HG03159 (cell line): Measurements from ENCODE around the gene SEC14L3.

ENCODE experiments used
- ATAC-seq: cut with Tn5 transposase; IDR thresholded peaks from one replicate; pipeline ENCODE4 v1.9.1; 2021; ENCODE audit warnings: mild to moderate bottlenecking, moderate library complexity; ENCODE audit not compliant: unreplicated experiment

The SEC14L3 gene

DNA sequence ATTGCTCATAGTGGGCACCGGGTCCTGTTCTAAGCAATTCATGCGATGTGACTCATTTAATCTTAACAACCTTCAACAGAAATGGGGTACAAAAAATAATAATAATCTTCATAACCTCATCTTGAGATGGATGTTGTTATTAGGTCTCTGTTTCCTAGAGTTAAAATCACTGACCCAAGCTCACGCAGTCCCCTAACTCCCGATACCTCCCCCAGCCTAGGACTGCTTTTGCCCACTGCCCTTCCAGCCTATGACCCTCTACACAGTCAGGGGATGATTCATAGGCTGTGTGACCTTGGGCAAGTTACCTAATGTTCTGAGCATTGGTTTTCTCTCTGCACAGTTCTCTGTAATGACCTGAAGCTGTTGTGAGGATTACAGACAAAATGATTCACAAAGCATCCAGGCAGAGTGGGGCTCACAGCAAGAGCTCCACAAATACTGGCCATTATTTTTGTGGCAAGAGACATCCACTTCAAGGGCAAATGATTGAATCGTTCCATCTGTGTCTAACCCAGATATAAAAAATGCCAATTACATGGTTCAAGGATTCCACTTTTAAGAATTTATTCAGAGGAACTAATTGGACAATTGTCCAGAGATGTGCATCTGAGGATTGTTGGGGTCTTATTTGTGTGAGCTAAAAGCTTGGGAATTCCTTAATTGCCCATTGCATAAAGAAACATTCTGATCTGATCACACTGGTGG, 26.2 kb downstream of the SEC14L3 start:
- ATAC-seq: no peak

DNA sequence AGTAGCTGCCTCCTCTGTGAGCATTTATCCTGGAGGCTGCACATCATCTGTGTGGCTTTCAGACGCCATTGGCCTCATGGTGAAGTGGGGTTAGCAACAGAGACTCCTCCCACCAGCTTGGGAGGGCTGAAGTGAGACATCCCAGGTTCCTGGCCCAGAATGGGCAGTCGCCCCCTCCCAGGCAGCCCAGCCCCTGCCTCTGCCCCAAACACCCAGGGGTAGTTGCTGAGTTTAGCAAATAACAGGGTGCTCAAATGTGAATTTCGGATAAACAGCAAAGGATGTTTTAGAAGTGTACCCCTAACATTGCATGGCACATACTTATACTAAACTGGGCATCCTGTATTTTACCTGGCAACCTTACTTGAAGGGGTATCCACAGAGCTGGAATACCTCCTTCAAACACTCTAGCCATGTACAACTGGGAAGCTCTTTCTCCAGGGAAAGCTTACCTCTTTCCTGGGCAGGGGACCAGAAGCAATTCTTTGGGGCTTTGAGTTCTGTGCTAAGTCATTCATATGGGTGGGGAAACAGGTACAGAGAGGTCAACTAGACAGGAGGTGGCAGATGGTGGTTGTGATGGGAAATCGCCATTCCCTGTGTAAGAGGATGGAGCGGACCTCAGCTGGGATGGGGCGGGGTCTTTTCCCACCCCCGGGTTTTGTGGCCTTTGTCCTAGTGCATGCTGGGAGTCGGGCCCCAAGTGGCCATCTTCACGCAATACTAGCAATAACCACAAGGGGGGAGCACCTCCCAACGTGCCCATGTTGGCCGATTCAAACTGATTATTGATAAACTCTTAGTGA, 27.0 kb downstream of the SEC14L3 start:
- peak; percentile 54 for ATAC-seq

DNA sequence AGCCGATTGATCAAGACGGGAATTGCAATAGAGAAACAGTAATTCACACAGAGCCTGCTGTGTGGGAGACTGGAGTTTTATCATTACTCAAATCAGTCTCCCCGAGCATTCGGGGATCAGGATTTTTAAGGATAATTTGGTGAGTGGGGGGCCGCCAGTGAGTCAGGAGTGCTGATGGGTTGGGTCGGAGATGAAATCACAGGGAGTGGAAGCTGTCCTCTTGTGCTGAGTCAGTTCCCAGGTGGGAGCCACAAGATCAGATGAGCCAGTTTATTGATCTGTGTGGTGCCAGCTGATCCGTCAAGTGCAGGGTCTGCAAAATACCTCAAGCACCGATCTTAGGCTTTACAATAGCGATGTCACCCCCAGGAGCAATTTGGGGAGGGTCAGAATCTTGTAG, 30.7 kb downstream of the SEC14L3 start:
- ATAC-seq: no peak

DNA sequence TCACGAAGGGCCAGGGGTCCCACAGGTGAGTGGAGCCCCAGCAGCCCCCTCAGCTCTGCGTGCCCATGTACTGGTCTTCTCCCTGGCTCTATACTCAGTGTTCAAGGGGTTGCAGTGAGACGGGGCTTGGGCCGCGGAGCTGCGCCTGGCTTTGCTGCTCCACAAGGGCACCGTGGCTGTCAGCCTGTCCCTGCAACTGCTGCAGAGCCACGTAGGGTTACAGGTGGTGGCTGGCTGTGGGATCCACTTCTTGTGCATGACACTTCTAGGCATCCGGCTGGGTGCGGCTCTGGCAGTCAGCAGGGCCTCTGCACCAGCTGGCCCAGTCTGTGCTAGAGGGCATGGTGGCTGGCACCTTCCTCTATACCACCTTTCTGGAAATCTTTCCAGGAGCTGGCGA, 32.0 kb downstream of the SEC14L3 start:
- ATAC-seq: no peak

DNA sequence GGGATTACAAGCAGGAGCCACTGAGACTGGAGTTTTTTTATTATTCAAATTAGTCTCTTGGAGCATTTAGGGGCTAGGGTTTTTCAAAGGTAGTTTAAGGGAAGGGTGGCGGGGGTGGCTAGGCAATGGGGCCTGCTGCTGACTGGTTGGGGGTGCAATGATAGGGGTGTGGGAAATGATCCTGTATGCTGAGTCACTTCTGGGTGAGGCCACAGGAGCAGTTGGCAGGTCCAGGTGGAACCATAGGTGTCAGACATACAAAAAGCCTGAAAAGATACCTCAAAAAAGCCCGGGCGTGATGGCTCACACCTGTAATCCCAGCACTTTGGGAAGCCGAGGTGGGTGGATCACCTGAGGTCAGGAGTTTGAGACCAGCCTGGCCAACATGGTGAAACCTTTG, 32.6 kb downstream of the SEC14L3 start:
- ATAC-seq: no peak

DNA sequence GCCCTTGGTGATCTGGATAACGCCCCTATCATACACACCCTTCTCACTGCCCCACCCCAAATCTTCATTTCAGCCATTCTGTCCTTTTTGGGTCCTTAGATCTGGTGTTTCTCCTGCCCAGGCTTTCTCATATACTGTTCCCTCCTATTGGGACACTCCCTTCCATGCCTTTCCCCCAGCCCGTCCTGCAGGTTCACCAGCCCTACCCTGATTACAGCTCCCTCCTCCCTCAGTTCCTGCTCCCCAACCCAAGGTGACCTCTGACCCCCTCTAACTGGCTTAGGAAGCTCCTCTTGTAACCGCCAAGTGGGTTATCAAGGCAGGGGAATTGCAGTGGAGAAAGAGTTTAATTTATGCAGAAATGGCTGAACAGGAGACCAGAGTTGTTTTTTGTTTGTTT, 33.3 kb downstream of the SEC14L3 start:
- ATAC-seq: no peak

DNA sequence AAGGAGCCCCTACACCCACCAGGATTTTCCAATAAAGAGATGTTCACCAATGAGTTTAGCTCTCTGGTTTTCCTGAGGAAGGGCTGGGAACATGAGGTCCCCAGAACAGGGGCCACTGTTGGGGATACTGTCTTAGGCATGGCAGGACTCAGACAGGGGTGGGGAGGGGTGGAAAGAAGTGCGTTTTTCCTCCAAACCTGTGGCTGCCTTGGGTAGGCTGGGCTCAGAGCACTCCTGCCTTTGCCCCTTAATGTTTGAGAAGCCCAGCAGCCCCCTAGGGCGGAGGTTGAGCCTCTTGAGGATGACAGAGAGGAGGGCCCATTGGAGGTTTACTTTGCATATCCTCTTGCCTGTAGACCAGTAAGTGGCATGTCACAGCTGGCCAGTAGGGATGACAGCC, 35.6 kb downstream of the SEC14L3 start:
- ATAC-seq: no peak

DNA sequence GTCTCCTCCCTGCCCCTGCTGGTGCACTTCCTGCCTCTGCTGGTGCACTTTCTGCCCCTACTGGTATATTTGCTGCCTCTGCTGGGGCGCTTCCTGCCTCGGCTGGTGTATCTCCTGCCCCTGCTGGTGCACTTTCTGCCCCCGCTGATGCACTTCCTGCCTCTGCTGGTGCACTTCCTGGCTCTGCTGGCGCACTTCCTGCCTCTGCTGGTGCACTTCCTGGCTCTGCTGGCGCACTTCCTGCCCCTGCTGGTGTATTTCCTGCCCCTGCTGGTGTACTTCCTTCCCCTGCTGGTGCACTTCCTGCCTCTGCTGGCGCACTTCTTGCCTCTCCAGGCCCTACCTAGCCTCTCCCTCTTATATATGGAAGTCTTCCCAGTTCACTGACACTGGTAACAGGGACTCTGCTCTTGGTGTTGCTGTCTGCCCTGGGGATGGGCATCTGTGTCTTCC, 36.1 kb downstream of the SEC14L3 start:
- no peak for ATAC-seq

DNA sequence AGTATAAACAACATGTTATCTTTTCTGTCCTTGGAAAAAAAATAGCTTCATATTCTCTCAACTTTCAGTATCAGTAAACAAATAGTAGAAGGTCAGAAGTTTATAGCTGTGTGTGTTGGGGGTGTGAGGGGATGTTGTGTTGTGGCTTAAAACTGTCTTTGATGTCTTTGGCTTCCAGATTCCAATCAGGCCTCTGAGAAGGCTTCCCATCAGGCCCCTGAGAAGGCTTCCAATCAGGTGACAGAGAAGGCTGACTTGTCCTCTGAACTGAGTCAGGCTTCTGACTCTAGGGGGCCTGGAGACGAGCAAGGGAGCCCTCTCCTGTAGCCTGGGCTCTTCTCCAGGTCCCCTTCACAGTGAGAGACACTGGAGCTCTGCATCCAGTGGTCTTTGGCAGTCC, 37.0 kb downstream of the SEC14L3 start:
- ATAC-seq: no peak

DNA sequence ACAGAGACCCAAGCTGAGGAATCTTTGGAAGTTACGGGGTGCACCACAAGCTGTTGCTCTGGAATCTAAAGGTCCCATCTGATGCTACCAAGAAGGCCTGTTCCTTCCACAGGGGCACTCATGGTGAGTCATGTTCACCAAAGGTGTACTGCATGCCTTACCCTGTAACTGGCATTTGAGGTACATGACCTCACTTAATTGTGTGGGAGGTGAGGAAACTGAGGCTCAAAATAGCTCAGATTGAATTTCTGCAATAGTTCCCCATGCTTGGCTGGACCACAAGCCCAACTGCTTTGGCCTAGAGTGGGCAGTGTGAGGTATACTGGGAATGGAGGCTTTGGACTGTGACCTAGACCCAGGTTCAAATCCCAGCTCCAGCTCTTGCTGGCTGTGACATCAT, 38.0 kb downstream of the SEC14L3 start:
- no peak for ATAC-seq

DNA sequence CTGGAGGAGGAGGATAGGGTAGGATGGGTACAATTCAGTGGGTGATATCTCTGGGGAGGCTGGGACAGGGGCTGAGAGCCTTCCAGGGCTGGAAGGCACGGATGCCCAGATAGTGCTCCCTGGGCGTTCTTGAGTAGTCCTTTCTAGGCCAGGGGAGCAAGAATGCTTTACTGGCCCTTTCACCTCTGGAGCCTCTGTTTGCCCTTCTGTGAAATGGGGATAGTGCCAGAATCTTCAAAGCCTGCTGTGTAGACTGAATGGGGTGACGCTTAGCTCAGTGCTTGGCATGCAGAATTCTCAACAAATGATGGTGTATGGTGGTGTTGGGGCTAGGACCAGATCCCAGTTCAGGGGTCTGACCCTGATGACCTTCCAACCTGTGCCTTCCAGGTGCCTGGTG, 38.6 kb downstream of the SEC14L3 start:
- no peak for ATAC-seq

DNA sequence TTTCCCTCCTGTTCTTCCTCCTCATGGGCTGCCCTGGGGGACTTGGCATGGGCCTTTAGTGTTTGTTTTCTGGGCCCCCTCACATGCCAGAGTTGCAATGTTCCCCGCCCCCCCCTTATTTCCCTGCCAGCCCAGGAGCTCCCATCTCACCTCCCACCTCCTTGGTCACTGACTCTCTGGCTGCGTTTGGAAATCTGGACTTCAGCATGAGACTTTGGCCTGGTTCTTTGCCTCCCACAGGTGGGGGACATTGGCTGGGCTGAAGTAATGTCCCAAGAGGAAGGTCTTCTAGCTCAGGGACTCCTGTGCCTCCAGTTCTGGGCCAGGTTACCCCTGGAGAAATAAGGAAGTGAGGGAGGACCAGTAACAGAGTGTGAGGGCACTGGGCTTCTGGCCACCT, 39.3 kb downstream of the SEC14L3 start:
- ATAC-seq: no peak

DNA sequence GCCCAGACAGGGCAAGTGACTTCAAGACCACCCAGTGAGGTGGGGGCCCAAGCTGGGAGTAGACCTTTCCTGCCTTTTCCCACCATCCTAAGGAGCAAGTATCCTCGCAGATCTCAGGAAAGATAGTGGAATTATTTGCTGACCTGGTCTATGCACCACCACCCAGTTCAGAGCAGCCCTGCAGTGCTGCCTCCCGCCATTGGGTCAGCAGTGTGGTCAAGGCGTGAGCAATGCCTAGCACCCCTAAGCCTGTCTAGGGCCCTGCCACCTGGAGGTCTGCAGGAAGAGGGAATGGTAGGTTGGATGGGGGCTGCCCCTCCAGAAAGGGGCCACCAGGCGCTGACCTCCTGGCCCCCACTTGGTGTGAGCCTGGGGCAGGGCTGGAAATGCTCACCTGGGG, 39.7 kb downstream of the SEC14L3 start:
- ATAC-seq: no peak

DNA sequence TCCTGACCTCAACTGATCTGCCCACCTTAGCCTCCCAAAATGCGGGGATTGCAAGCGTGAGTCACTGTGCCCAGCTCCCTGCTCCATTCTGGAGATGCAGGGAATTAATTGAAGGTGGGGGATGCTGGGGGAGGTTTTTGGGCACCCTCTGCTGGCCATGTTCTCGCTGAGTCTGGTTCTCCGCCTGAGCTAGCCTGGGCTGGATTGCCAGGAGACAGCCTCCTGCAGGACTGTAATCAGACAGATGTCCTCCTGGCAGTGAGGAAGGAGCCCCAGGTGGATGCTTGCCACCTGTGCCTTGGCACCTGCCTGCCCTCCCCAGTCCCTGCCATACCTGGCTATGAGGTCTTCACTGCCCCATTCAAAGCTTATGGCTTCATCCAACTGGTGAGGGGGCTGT, 40.9 kb downstream of the SEC14L3 start:
- ATAC-seq: no peak

DNA sequence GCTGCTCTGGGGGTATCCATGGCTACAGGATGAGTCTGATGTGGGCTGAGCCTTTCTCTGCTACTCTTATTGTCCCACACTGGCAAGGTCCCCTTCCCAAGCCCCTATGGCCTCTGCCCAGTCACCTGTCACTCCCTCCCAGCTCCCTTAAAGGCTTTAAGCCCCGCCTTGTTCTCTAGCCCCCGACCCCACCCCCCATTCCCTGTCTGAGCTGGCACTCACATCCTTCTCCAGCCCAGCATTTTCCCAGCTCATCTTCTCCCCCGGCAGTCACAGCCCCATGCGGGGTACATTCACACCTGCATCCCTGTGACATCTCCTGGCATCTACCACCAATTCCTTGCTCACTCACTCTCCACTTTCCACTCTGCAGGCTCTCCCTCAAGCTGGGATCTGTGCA, 41.9 kb downstream of the SEC14L3 start:
- no peak for ATAC-seq

DNA sequence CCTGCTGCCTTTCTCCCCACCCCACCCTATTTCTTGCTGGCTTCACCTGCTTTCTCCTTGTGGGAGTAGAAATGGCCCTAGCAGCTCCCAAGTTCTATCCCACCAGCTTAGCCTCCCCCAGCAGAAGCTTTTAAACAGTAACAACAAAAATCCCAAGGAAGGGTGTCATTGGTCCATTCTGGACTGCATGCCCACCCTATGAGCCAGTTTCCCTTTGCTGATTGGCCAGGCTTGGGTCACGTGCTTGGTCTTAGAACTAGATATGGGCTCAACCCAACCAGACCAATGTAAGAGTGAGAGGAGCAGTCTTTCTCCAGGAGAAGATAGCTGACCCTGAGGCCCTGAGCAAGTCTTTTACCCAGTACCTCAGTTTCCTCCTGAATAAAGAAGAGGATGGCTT, 43.9 kb downstream of the SEC14L3 start:
- no peak for ATAC-seq

DNA sequence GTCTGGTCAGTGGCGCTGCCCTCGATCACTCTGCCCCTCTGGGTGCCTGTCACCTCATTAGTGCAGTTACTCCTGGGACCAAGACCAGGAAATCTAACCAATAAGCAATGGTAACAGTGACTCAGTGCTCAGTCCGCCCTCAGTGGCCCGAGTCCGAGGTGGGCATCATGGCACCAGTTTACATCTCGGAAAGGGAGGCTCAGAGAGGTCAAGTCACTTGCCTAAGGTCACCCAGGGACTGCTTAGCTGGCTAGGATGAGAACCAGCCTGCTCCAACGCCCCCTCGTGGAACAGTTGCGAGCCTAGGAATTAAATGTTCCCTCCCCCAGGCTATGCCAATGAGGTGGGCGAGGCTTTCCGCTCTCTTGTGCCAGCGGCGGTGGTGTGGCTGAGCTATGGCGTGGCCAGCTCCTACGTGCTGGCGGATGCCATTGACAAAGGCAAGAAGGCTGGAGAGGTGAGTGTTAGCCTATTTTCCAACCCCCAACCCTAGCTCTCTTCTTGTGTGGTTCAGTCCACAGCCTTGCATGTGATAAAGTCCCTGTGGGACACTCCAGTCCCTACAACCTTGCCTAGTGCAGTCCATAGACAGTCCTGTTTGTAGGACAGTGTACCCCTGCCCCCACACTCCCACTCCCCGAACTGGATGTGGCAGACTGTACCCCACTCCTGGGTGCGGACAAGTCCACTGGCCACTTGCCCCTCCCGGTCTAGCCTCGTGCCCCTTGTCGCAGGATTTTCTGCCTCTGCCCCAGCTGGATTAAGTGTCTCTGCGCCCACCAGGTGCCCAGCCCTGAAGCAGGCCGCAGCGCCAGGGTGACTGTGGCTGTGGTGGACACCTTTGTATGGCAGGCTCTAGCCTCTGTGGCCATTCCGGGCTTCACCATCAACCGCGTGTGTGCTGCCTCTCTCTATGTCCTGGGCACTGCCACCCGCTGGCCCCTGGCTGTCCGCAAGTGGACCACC, 45.1 kb downstream of the SEC14L3 start:
- ATAC-seq: no peak

DNA sequence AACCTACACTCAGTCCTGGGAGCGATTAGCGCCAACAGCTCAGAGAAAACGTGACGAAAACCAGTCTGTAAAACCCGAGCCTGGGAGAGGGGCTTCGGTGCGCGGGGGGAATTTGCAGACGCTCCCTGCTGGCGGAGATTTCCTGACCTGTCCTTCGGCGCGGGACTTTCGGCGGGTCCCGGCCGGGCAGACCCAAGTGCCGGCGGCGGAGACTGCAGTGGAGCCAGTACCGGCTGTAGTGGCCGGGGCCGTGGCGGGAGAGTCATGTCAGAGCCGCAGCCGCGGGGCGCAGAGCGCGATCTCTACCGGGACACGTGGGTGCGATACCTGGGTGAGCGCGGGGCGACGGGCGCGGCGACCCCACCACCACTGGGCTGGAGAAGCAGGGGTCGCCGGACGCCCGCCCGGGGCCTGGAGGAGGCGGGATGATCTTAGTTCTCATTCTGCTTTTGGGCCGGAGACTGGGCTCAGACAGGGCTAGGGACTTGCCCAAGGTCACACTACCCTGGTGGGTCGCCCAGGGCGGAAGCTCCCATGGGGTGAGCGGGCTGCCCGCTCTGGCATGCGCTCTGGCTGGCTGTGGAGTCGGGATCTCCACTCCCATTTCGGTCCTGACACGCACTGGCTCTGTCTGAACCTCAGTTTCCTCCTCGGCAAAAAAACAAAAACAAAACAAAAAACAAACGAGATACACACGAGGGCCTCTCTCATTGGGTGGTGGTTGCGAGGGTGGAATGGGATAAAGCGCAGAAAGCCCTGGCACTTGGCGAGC, 46.0 kb downstream of the SEC14L3 start, which contains the start of gene MTFP1:
Gene MTFP1 (plus strand): TSS at position 153 of the 772 bp plus-strand sequence. CDS start 112 bp downstream, at position 265.
- ATAC-seq: no peak

DNA sequence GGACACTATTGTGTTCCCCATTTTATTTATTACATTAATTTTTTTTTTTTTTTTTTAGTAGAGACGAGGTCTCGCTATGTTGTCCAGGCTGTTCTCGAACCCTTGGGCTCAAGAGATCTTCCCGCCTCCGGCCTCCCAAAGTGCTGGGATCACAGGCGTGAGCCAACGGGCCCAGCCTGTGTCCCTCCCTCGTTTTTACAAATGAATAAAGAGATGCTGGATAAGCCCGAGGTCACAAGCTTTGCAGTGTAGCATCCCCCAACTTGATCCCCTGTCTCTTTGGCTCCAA, 46.5 kb downstream of the SEC14L3 start:
- ATAC-seq: no peak

DNA sequence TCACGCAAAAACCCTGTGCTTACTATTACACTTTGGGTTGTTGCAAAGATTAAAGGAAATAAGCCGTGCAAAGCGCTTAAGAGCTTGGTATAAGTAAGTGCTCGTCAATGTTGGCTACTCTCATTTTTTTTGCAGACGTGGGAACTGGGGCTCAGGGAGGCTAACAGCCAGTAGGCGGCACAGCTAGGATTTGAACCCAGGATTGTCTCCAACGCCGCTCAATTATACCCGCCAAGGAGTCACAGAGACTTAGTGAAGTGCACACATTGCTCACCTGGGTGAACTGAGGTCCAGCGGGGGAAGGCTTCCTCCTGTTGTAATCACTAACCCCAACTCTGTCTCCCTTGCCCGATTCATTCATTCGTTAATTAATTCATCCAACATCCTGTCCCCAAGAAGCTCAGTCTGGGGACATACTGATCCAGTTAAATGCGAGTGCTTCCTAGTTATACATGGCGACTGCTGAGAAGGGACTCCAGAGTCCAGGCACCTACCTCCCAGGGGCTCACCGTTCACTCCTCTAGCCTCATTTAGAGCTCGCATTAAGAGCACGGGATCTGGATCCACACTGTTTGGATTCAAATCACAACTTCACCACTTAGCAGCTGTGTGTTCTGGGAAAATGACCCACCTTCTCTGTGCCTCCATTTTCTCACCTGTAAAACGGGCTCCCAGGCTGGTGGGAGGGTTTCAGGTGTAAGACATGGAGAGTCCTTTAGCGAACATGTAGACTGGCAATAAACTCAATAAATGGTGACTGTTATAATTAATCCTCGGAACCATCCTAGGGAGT, 47.1 kb downstream of the SEC14L3 start:
- ATAC-seq: no peak
